ENCODE data around the gene CTNNAL1.
"Not testable (repeated sequence)": the region's sequence is repeated elsewhere in the genome, so short reads cannot be mapped to it uniquely, and the experiment has no call there.

Gene CTNNAL1

GRCh38 chr9:108924466-108924865 is 88.8 kb downstream of the CTNNAL1 start:
- no peak for DNase-seq

DNA sequence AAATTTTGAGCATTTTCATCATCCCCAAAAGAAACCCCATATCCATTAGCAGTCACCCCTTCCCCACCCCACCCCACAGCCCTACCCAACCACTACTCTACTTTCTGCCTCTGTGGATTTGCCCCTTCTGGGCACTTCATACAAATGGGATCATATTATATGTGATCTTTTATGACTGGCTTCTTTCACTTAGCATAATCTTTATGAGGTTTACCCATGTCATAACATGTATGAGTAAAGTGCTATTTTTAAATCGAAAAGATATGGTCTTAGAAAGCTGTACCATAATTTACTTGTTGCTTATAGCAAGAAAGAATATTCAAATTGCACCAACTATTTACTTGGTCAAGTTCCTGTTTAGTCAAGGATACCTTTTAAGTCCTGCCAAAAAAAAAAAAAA is 92.1 kb downstream of the CTNNAL1 start:
- DNase-seq: no peak

- DNase-seq: not testable (repeated sequence)
Observed at GRCh38 chr9:108920401-108920800, 92.9 kb downstream of the CTNNAL1 start.

DNA sequence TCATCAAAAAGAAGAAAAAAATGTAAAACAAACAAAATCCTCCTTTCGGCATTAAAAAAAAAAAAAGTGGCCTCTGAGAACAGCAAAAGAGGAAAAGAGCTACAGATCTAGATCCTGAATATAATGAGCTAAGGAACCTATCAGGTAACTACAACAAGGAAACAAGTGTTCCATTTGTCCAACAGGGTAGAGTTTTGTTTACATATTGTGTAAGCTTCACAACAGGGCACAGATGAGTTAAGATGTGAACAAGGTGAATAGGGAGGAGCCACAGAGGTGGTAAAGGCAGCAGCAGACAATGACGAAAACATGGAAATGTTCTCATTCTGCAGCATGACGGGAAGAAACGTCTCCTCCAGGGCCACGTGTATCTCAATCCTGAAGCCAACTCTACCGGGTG is 93.8 kb downstream of the CTNNAL1 start:
- DNase-seq: no peak

- DNase-seq: no peak
Observed at GRCh38 chr9:108913391-108913790, 99.9 kb downstream of the CTNNAL1 start.

DNA sequence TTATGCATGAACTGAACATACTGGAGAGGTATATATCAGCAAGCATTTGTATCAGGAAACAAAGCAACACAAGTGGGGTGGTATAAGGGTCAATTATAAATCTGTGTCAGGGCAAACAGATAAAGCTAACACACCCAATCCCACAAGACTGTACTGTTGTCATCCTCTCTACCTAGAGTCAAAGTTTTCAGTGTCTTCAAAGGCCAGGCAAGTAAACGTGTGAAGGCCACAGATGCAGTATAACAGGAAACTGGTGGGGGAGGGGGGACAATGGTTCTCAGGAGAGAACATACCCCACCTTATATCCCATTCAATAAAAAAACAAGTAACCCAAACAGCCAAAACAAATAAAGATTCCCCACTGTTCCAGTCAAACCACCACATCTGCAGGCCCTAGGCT is 101.5 kb downstream of the CTNNAL1 start:
- no peak for DNase-seq

- DNase-seq: no peak
Observed at GRCh38 chr9:108910914-108911313, 102.4 kb downstream of the CTNNAL1 start.

- no peak for DNase-seq
Observed at GRCh38 chr9:108910402-108910801, 102.9 kb downstream of the CTNNAL1 start.

DNA sequence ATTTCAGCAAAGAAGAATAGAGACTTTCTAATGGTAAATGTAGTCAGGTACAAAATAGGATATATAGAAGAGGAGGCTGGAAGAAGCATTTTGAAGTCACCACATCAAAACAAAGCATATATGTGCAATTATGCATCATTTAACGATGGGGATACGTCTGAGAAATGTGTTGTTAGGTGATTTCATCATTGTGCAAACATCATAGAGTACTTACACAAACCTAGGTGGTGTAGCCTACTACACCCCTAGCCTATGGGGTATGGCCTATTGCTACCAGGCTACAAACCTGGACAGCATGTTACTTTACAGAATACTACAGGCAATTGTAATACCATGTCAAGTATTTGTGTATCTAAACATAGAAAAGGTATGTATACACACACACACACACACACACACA is 107.8 kb downstream of the CTNNAL1 start:
- DNase-seq: no peak

DNA sequence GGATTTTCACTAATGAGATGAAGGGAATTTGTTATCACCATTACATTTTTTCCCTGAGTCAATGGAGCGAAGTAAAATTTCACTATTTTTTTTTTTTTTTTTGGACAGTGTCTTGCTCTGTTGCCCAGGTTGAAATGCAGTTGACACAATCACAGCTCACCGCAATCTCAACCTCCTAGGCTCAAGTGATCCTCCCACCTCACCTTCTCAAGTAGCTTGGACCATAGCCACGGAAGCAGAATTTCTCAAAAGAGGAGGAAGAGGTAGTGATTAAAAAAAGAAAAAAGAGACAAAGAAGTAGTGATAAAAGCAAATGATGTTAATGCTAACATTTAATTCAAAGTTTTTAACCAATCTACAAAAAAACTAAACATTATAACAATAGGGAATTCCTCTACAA is 109.1 kb downstream of the CTNNAL1 start:
- no peak for DNase-seq

GRCh38 chr9:108903420-108904103 is 109.7 kb downstream of the CTNNAL1 start:
- DNase-seq: no peak

- DNase-seq: no peak
Observed at GRCh38 chr9:108900176-108900575, 113.1 kb downstream of the CTNNAL1 start.

DNA sequence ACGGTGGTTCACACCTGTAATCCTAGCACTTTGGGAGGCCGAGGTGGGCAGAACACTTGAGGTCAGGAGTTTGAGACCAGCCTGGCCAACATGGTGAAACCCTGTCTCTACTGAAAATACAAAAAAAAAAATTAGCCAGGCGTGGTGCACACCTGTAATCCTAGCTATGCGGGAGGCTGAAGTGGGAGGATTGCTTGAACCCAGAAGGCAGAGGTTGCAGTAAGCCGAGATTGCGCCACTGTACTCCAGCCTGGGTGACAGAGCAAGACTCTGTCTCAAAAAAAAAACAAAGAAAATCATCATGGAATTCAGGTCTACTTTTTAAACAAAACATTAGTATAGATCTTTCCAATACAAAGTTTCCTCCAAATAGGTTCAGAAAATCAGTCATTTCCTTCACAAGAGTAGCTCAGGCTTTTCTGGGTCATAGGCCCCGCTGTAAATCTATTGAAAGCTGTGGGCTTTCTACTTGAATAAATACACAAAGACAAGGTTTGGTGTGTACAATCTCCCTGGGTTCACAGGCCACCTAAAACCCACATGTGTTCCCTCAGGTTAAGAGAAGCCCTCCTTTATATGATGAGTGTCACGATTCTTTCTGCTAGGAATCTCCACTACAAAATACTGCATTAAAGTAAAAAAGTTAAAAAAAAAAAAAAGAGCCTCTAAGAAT is 114.1 kb downstream of the CTNNAL1 start:
- DNase-seq: not testable (repeated sequence)

- DNase-seq: no peak
Observed at GRCh38 chr9:108897324-108898096, 115.8 kb downstream of the CTNNAL1 start.

- no peak for DNase-seq
Observed at GRCh38 chr9:108894225-108894997, 118.9 kb downstream of the CTNNAL1 start.

All from activated CD8-positive, alpha-beta memory T cell treated with anti-CD3 and anti-CD28 coated beads, Interleukin-2, amount 50 U/mL, for 48 hours (primary cell).